SKM-1 treated with dmso at 0.1 percent for 144 hours (cell line): ENCODE data around the gene ADAMTS2.

Experiments
- DNase-seq: peaks from one replicate; lab custom pipeline; 2025; ENCODE audit not compliant: unreplicated experiment; lab: John Stamatoyannopoulos, UW

Gene ADAMTS2

GRCh38 chr5:179281694-179282093 lies 63.6 kb downstream of the ADAMTS2 start:
- DNase-seq: no peak

DNA sequence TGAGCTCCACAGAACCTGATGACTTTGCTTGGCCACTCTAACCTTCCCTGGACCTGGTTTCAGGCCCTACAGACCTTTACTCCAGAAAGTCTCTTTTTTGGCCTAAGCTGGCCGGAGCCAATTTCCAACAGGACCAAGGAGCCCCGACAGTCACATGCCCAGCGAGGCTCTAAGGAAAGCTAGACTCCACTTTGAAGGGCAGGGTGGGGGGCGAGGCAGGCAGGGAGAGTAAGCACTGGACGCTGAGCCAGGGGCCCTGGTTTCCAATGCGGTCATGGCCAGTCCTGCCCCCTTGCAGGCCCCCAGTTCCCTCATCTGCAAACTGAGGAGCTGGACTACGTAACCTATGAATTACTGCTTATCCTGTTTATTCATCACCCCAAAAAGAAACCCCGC lies 65.2 kb downstream of the ADAMTS2 start:
- no peak for DNase-seq

- no peak for DNase-seq
These were observed 65.7 kb downstream of the ADAMTS2 start for GRCh38 chr5:179279347-179280094.

GRCh38 chr5:179278546-179278945 lies 66.7 kb downstream of the ADAMTS2 start:
- DNase-seq: no peak

DNA sequence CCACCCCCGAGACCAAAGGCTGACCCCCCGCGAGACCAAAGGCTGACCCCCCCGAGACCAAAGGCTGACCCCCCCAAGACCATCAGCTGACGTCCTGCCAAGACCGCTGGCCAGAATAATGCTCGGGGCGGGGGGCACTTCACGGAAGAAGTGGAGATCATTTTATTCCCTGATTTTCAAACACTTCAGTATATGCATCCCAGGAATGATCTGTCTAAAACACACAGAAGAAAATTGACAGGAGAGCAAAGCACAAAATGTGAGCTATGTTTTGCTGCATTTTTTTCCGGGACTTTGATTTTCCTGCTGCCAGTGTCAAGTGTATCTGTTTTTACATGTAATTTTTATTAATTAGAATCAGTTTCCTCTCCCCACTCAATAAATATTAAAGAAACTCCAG lies 67.1 kb downstream of the ADAMTS2 start:
- DNase-seq: no peak

GRCh38 chr5:179276838-179277395 lies 68.3 kb downstream of the ADAMTS2 start:
- DNase-seq: no peak

GRCh38 chr5:179275941-179276837 lies 69.1 kb downstream of the ADAMTS2 start:
- DNase-seq: no peak

DNA sequence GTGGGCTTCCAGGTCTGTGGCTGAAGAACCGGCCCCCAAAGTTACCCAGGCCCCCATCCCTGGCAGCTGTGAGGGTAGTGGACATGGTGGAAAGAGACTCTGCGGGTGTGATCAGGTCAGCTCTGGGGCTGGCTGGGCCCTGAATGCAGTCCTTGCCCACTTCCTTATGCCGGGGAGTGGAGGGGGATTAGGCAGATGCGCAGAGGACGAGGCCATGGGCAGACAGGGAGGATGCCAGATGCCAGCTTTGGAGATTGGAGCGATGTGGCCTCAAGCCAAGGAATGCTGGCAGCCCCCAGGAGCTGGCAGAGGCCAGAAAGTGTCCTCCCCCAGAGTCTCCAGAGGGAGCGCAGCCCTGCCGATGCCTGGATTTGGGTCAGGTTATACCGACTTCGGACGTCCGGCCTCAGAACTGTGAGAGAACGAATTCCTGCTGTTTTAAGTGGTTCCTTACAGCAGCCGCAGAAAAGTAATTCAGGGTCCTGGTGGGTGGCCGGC lies 69.8 kb downstream of the ADAMTS2 start:
- no peak for DNase-seq

DNA sequence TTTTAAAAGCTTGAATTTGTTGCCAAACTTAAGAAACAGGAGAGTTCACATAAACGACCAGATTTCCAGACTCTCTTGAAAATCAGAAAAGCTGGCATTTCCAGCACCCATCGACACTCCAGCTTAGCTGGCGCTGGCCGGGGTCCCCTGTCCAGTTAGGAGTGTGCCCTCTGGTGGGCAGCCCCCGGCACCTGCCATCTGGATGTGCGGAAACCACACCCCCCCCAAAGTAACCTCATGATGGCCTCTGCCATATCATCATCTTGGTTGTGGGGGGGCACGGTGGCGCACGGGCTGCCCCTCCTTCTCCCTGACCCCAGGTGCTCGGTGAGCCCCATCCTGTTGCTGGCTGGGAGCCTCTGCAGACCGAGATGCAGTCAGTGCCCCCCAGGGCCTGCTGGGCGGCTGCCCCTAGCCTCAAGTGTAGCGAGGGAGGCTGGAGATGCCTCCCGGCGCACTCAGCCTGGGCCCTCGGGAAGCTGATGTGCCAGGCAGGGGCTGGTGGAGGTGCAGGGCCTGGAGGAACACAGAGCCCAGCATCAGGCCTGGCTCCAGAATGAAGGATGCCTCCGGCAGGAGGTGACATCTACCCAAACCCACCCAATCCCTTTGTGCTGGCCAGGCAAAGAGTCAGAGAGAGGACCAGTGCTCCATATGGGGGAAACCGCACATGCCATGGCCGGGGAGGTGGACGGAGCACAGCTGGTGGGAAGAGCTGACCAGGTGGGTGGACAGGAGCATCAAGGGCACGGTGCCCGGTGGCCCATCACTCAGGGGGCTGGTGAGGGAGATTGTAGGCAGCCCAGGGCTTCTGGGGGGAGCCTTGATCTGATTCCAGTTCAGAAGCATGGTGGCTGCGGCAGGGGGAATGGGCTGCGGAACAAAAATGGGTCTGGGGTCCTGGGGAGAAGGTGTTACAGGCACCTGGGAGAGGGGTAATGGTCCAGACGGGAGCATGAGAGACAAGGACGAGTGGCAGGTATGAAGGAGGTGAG lies 70.6 kb downstream of the ADAMTS2 start:
- no peak for DNase-seq

DNA sequence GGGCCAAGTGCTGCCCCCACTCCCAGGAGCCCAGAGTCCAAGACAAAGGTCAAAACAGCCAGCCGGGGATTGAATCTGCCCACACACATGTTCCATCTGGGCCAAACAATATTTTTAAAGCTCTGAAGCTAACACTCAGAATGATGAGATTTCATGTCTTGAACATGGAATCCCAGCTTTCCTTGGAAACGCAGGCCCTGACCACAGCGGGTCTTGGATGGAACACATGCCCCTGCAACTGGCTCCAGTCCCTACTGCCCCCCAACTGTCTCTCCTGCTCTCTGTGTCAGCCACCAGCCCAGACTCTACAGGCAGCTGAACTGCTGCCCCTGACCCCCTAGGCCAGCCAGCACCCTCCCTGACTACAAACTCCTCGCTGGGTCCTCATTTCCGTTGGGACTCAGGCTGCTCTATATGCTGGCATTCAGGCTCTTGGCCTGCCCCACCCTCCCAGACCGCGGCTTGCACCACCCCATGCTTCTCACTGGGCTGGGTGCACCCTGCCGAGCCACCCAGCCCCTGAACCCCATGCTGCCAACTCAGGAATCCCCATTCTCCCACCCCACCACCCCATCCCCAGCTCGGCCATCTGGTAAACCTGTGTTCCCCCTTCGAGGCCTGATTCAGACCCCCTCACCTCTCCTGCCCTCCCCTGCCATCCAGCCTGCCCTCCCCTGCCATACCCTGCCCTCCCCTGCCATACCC lies 71.7 kb downstream of the ADAMTS2 start:
- no peak for DNase-seq

DNA sequence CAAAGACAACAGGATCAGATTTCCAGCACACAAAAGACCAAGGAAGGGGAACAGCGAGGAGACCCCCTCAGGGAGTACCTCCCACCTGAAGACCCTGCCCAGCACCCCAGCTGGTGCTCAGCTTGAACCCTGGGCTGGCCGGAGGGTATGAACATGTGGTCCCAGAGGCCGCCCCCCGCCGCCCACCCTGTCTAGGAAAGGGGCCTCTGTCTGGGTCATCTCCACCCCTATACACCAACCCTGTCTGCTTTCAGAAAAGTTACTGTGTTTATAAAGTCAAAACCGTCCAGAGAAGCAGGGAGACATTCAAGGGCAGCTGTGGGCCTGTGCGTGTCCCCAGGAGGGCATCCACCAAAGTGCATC lies 72.2 kb downstream of the ADAMTS2 start:
- no peak for DNase-seq

DNA sequence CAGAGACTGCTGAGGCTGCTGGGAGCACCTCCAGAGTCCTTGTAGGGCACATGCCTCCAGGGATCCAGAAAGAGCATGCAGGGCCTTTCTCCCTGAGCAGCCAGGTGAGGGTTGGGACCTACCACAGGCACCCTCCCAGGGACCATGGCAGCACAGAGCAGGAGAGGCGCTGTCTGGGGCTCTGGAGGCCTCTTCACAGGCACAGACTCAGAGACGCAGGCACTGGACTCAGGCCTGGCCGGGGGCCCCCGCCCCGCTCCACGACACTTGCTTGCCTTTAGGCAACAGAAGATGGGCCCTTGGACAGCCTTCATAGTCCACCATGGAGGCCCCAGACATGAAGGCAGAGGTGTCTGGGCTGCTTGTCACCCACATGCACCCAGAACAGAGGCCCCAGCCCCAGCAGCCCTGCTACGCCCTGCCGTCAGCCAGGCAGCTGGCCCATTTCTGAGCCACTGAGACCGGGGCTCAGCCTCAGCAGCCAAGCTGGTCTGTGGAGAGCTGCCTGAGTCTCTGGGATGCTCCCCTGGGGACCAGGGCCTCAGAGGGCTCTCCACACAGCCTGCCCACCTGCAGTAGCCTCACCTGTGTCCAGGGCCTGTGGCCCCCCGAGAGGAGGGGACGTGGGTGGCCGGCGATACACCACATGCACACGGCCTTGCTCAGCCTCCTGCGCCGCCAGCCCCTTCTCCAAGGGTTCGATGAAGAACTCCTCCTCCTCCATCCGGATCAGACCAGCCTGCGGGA lies 72.8 kb downstream of the ADAMTS2 start:
- DNase-seq: no peak

- no peak for DNase-seq
These were observed 73.4 kb downstream of the ADAMTS2 start for GRCh38 chr5:179271821-179272325.

DNA sequence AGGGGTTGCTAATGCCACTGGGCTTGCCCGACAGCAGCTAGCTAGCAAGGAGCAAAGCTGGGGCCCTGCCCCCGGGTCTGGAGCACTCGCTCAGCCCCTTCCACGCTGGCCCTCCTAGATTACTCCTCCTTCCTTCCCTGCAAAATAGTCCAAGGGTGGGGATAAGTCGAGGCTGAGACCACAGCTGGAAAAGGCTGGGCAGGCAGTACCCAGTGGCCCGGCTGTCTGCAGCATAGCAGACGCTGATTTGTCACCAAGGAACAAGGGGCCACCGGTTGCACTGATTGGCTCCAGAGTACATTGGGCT lies 73.9 kb downstream of the ADAMTS2 start:
- no peak for DNase-seq

DNA sequence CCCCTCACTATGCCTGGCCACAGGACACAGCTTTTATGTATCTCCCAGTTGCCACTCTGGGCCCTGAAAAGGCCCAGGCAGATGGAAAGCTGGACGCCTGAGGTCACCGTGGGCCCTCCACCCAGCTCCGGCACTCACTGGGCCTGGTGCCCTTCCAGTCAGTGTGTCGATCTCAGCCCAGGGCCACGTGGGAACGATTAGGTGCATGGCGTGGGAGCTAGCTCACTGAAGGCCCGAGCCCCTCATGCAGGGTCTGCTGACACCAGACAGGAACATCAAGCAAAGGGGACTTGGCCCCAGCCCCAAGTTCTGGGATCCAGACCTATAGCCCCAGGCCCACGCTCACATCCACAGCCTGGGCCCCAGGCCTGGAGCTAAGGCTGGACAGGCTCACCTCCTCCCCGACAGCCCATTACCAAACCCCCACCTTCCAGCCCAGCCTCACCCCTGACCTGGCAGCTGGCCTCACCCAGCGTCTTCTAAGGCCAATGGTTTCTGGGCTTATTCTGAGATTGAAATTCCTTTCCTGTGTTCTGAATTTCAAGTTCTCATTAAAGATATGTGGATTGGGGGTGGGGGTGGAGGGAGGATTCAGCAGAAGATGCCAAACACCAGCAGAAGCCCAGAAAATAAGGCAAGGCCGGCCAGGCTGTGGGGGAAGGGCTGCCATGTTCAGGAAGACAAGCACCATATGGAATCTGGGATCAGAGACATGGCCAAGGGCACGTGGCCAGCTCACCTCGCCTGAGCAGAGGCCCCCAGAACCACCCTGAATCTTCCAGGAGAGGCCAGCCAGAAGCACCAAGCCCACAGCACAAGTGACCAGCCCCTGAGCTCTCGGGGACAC lies 74.5 kb downstream of the ADAMTS2 start:
- no peak for DNase-seq

GRCh38 chr5:179269781-179270543 lies 75.3 kb downstream of the ADAMTS2 start:
- DNase-seq: no peak

DNA sequence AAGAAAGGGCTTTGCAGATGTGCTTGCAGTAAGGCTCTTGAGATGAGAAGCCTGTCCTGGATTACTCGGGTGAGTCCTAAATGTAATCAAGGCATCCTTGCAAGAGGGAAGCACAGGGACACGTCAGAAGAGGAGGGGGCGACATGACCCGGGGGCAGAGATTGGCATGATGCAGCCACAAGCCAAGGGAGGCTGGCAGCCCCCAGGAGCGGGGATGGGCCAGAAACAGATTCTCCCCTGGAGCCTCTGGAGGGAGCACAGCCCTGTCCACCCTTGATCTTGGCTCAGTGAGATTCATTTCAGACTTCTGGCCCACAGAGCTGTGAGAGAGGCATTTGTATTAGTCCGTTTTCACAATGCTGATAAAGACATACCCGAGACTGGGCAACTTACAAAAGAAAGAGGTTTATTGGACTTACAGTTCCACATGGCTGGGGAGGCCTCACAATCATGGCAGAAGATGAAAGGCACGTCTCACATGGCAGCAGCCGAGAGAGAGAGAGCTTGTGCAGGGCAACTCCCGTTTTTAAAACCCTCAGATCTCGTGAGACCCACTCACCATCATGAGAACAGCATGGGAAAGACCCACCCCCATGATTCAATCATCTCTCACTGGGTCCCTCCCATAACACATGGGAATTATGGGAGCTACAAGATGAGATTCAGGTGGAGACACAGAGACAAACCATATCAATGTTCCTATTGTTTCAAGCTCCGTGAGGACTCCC lies 76.1 kb downstream of the ADAMTS2 start:
- DNase-seq: no peak
